Gastrocnemius medialis (tissue), 4 donors: Measurements from ENCODE around the gene NAA10. TPM values are rescaled to one million over a fixed set of nuclear protein-coding genes. Genes with fewer than 3 reads are reported as not detected.

ENCODE experiments used
- ATAC-seq, 2 donors: fragments of 150-250 bp; one replicate each; pipeline ENCODE4 v1.9.1; 2016
- DNase-seq, 2 donors: peaks; one replicate each; pipeline ENCODE4 v3.0.0-alpha.2; 2019
- H3K27ac ChIP-seq, 4 donors: fragments of 200-600 bp; sonication (generic); 1 replicate in 1 of 4; 2 replicates in 3 of 4; pipeline ENCODE4 v1.5.1; 2016 to 2018; ENCODE audit warnings: mild to moderate bottlenecking in 2 of 4, moderate library complexity in 1 of 4
- H3K27me3 ChIP-seq, 3 donors: fragments of 200-600 bp; sonication (generic) in 2 of 3; 1 replicate in 1 of 3; 2 replicates in 2 of 3; pipeline versions ENCODE4 v1.5.1 to v1.6.0; 2016 to 2019; ENCODE audit warnings: mild to moderate bottlenecking in 1 of 3, moderate library complexity in 1 of 3
- H3K36me3 ChIP-seq, 2 donors: fragments of 200-600 bp; sonication (generic) in 1 of 2; one replicate each; pipeline ENCODE4 v1.5.1; 2017 to 2018
- H3K4me1 ChIP-seq, 2 donors: fragments of 200-600 bp; sonication (generic) in 1 of 2; one replicate each; pipeline ENCODE4 v1.5.1; 2016 to 2017; ENCODE audit warnings: mild to moderate bottlenecking in 2 of 2
- H3K4me3 ChIP-seq, 4 donors: fragments of 200-600 bp; sonication (generic) in 3 of 4; 1 replicate in 1 of 4; 2 replicates in 3 of 4; pipeline ENCODE4 v1.5.1; 2016 to 2019; ENCODE audit warnings: mild to moderate bottlenecking in 2 of 4
- H3K9me3 ChIP-seq, 3 donors: fragments of 200-600 bp; sonication (generic) in 2 of 3; 1 replicate in 1 of 3; 2 replicates in 2 of 3; pipeline ENCODE4 v1.5.1; 2016 to 2019
- POLR2A ChIP-seq, 2 donors: fragments of 450-650 bp; IDR thresholded peaks; one replicate each; pipeline ENCODE4 v1.6.1; 2017; ENCODE audit warnings: antibody characterized with exemption in 2 of 2, mild to moderate bottlenecking in 2 of 2, moderate library complexity in 2 of 2
- in situ Hi-C, 4 donors: fragments of 200-750 bp; cut with MboI; loops; one replicate each; pipeline versions ENCODE4 v1.15.0 to v1.8.0; 2017; ENCODE audit warnings: low sequenced_read_pairs in 4 of 4
- intact Hi-C: fragments of 100-400 bp; cut with DNase I; formaldehyde crosslinking; loops from one replicate; pipeline ENCODE4 v1.15.1; 2023; ENCODE audit warnings: low total_unique reads
- total RNA-seq, 4 donors: library from RNA; depleted of rRNA; stranded (reverse); fragments of >200 nt; gene quantifications; one replicate each; pipeline versions ENCODE4 v1.1.0 to v1.2.3, GENCODE V29; 2016
- TF ChIP-seq, protein P1 (sequence below), 5 experiments: fragments of 450-650 bp in 3 of 5; fragments of 200-600 bp in 2 of 5; sonication (generic) in 2 of 5; IDR thresholded peaks in 4 of 5; conservative IDR thresholded peaks in 1 of 5; 1 replicate in 4 of 5; 2 replicates in 1 of 5; pipeline ENCODE4 v1.5.1; 2016 to 2019; ENCODE audit warnings: antibody characterized with exemption in 5 of 5, mild to moderate bottlenecking in 3 of 5, moderate library complexity in 3 of 5

The NAA10 gene
- total RNA-seq, 4 donors from 2014 or later, result 76.3 to 175 (median 111) TPM

DNA sequence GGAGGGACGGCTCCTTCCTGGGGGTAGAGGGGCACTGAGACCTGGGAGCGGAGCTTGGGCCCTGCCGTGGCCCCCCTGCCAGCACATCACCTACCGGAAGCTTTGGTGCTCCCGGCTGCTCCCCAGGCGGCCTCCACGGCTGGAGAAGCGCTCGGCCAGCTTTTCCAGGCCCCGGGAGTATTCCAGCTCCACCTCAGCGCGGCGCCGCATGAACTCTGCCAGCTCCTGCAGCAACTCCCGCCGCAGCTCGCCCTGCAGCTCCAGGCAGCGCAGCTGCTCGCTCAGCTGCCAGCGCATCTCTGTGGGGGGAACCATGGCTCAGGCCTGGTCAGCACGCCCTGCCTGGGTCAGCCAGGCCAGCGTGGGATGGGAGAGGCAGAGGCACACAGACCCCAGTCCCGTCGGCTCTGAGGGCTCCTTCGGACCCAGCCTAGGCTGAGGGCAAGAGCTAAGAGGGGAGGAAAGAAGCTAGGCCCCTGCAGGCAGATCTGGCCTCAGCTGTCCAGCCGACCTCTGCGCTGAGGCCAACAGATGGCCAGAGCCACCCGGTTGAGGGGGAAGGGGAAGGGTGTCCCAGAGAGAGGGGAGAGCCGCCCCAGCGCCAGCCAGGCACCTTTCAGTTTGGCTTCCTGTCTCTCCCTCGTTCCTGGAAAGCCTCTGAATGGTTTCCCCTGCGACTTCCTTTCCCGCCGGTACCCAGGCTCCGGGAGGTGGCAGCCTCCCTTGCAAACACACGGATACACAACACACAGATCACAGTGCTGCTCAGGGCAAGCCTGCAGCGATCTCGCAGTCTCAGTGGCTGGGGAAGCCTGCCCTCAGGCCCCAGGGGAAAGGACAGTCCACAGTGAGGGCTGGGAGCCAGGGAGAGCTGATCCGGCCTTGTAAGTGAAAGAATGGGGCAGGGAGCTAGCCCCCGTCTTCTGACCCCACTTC lies 13.1 kb downstream of the NAA10 start:
- no peak for TF ChIP-seq POLR2A (IDR thresholded peaks at IDR 0.05)
- TF ChIP-seq, protein P1, sequence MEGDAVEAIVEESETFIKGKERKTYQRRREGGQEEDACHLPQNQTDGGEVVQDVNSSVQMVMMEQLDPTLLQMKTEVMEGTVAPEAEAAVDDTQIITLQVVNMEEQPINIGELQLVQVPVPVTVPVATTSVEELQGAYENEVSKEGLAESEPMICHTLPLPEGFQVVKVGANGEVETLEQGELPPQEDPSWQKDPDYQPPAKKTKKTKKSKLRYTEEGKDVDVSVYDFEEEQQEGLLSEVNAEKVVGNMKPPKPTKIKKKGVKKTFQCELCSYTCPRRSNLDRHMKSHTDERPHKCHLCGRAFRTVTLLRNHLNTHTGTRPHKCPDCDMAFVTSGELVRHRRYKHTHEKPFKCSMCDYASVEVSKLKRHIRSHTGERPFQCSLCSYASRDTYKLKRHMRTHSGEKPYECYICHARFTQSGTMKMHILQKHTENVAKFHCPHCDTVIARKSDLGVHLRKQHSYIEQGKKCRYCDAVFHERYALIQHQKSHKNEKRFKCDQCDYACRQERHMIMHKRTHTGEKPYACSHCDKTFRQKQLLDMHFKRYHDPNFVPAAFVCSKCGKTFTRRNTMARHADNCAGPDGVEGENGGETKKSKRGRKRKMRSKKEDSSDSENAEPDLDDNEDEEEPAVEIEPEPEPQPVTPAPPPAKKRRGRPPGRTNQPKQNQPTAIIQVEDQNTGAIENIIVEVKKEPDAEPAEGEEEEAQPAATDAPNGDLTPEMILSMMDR (IDR thresholded peaks at IDR 0.05 in 4 of 5, conservative IDR thresholded peaks at IDR 0.05 in 1 of 5), result no peak
- DNase-seq, result no peak
- in situ Hi-C loops (no loop called here), intact Hi-C loops (loop anchor here (10.0 kb wide), 2 partner anchors 327 to 593 kb away; partner anchors contain the start of genes CCNQ and FAM3A)
- H3K4me3 ChIP-seq, result no peak overlapping the region
- H3K4me1 ChIP-seq, result peaks cover under 1 to 14% of the 10 kb centered on the region in 2 donors
- H3K9me3 ChIP-seq, result no peaks in the 10 kb centered on the region
- no peak overlapping the region for H3K27ac ChIP-seq
- no peaks in the 10 kb centered on the region for H3K36me3 ChIP-seq
- no peak for ATAC-seq
- no peaks in the 10 kb centered on the region for H3K27me3 ChIP-seq

DNA sequence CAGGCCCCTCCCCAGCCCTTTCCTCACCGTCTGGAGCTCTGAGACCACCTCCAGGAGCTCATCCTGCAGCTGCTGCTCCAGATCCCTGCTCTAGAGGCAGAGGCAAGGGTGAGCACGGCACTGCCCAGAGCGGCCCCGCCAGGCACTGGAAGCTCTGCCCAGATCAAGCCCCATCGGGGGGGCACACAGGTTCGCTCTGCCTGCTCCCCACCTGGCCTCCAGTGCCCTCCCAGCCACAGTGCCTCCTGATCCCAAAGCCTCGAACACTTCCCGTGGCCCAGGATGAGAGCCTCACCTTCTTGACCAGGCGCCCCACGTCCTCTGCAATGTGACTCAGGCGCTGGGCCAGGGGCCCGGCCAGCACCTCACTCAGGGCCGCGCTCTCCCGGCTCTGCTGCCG lies 13.8 kb downstream of the NAA10 start:
- DNase-seq, result no peak
- Histone ChIP-seq H3K27ac (no peak overlapping the region), H3K4me1 (peaks cover 0 to 9% of the 10 kb centered on the region in 2 donors), H3K27me3 (no peaks in the 10 kb centered on the region), H3K4me3 (no peak overlapping the region), H3K36me3 (no peaks in the 10 kb centered on the region), H3K9me3 (no peaks in the 10 kb centered on the region)
- TF ChIP-seq POLR2A (IDR thresholded peaks at IDR 0.05), result no peak
- TF ChIP-seq, protein P1 (IDR thresholded peaks at IDR 0.05 in 4 of 5, conservative IDR thresholded peaks at IDR 0.05 in 1 of 5), result no peak
- in situ Hi-C loops, result no loop called here
- intact Hi-C loops, result loop anchor here (10.0 kb wide), 2 partner anchors 326 to 594 kb away; partner anchors contain the start of genes CCNQ and FAM3A
- no peak for ATAC-seq

DNA sequence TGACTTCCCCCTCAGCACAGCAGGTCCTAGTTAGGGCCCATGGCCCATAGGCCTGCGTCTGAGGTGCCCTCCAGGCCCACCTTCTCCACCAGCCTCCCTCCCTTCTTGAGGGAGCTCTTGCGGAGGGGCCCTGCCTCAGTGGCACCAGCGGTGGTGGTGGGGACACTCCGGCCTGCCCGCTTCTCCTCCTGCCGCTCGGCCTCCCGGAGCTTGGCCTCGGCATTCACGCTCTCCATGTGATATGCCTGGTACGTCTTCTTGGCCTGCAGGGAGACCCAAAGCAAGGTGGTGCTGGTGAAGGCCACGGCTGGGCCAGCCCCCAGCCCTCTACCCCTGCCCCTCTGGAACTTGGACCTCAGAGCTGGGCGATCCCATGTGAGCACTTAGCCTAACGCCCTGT lies 14.3 kb downstream of the NAA10 start:
- H3K36me3 ChIP-seq, result no peaks in the 10 kb centered on the region
- H3K4me3 ChIP-seq, result no peak overlapping the region
- intact Hi-C loops, result loop anchor here (10.0 kb wide), 2 partner anchors 326 to 594 kb away; partner anchors contain the start of genes CCNQ and FAM3A
- no peak for DNase-seq
- H3K4me1 ChIP-seq, result peaks cover 0 to 9% of the 10 kb centered on the region in 2 donors
- no peak for TF ChIP-seq POLR2A (IDR thresholded peaks at IDR 0.05)
- TF ChIP-seq, protein P1 (IDR thresholded peaks at IDR 0.05 in 4 of 5, conservative IDR thresholded peaks at IDR 0.05 in 1 of 5), result no peak
- in situ Hi-C loops, result no loop called here
- ATAC-seq, result no peak
- no peak overlapping the region for H3K27ac ChIP-seq
- no peaks in the 10 kb centered on the region for H3K27me3 ChIP-seq
- no peaks in the 10 kb centered on the region for H3K9me3 ChIP-seq

DNA sequence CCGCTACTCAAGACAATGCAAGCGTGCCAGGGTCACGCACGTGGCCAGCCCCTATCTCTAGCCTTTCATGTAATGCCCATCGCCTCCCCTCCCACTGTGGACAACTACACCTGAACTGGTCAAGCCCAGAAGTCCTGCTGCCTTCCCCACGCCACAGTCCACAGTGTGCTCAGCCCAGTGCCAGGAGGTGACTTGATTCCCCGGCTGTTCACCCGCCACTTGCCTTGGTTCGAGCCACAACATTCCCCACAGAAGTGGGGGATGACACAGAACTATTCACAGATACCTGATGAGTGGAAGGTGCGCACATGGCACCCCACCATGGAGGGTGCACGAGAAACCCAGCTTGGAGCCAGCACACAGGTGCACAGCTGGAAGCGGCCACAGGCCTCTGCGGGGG lies 15.6 kb downstream of the NAA10 start:
- DNase-seq, result no peak
- in situ Hi-C loops (no loop called here), intact Hi-C loops (no loop called here)
- Histone ChIP-seq H3K9me3 (no peaks in the 10 kb centered on the region), H3K36me3 (no peaks in the 10 kb centered on the region), H3K27me3 (no peaks in the 10 kb centered on the region), H3K4me3 (no peak overlapping the region), H3K4me1 (peaks cover 0 to 9% of the 10 kb centered on the region in 2 donors), H3K27ac (no peak overlapping the region)
- no peak for ATAC-seq
- no peak for TF ChIP-seq POLR2A (IDR thresholded peaks at IDR 0.05)
- TF ChIP-seq, protein P1 (IDR thresholded peaks at IDR 0.05 in 4 of 5, conservative IDR thresholded peaks at IDR 0.05 in 1 of 5), result no peak
